Liver (tissue), 9 donors: Measurements from ENCODE around the gene APPL2. TPM values are rescaled to one million over a fixed set of nuclear protein-coding genes. Genes with fewer than 3 reads are reported as not detected.

ENCODE experiments used
- DNase-seq: peaks from one replicate; pipeline ENCODE4 v3.0.0-alpha.2; 2017; ENCODE audit warnings: low spot score
- H3K27ac ChIP-seq, 2 donors: one replicate each; pipeline ENCODE4 v1.7.0; 2013; ENCODE audit warnings: inconsistent platforms in 2 of 2, low read length in 2 of 2, control low read depth in 1 of 2, low read depth in 1 of 2, mild to moderate bottlenecking in 1 of 2
- H3K27me3 ChIP-seq, 4 donors: one replicate each; pipeline versions ENCODE4 v1.6.1 to v1.7.0; 2013; ENCODE audit warnings: low read length in 3 of 4, inconsistent platforms in 1 of 4, mild to moderate bottlenecking in 1 of 4, moderate library complexity in 1 of 4; ENCODE audit not compliant: control insufficient read depth in 4 of 4, insufficient read depth in 4 of 4
- H3K36me3 ChIP-seq, 4 donors: one replicate each; pipeline versions ENCODE4 v1.6.1 to v1.7.0; 2013; ENCODE audit warnings: low read length in 3 of 4, mild to moderate bottlenecking in 3 of 4, low read depth in 1 of 4, moderate library complexity in 1 of 4; ENCODE audit not compliant: control insufficient read depth in 4 of 4, insufficient read depth in 3 of 4
- H3K4me1 ChIP-seq, 4 donors: one replicate each; pipeline versions ENCODE4 v1.6.1 to v1.7.0; 2013; ENCODE audit warnings: low read length in 3 of 4, mild to moderate bottlenecking in 3 of 4, moderate library complexity in 1 of 4; ENCODE audit not compliant: control insufficient read depth in 4 of 4, insufficient read depth in 4 of 4
- H3K4me3 ChIP-seq, 3 donors: one replicate each; pipeline versions ENCODE4 v1.6.1 to v1.7.0; 2013; ENCODE audit warnings: low read length in 3 of 3, control low read depth in 1 of 3, low read depth in 1 of 3, mild to moderate bottlenecking in 1 of 3
- H3K9ac ChIP-seq, 2 donors: one replicate each; pipeline ENCODE4 v1.7.0; 2013; ENCODE audit warnings: low read length in 2 of 2, mild to moderate bottlenecking in 2 of 2, moderate library complexity in 2 of 2, control low read depth in 1 of 2, low read depth in 1 of 2
- H3K9me3 ChIP-seq, 4 donors: one replicate each; pipeline versions ENCODE4 v1.6.1 to v1.7.0; 2013; ENCODE audit warnings: low read length in 3 of 4; ENCODE audit not compliant: control insufficient read depth in 4 of 4
- ATF3 ChIP-seq: IDR thresholded peaks from 2 replicates; pipeline ENCODE4 v1.6.1; 2016; ENCODE audit warnings: antibody characterized with exemption
- CTCF ChIP-seq: fragments of 150-350 bp; IDR thresholded peaks from 2 replicates; pipeline ENCODE4 v1.5.1; 2017; ENCODE audit warnings: improper control_type of control experiment, low read depth, low read length; ENCODE audit not compliant: missing input control
- EGR1 ChIP-seq, 2 donors: IDR thresholded peaks; 2 replicates each; pipeline ENCODE4 v1.6.1; 2016 to 2018; ENCODE audit warnings: antibody characterized with exemption in 2 of 2, low read depth in 2 of 2
- FOXA1 ChIP-seq: IDR thresholded peaks from 2 replicates; pipeline ENCODE4 v1.6.1; 2016; ENCODE audit warnings: antibody characterized with exemption
- FOXA2 ChIP-seq: IDR thresholded peaks from 2 replicates; pipeline ENCODE4 v1.6.1; 2016; ENCODE audit warnings: antibody characterized with exemption
- GABPA ChIP-seq, 2 donors: IDR thresholded peaks in 1 of 2; conservative IDR thresholded peaks in 1 of 2; 2 replicates each; pipeline ENCODE4 v1.6.1; 2016; ENCODE audit warnings: antibody characterized with exemption in 2 of 2, mild to moderate bottlenecking in 1 of 2, moderate library complexity in 1 of 2
- HNF4A ChIP-seq, 2 donors: conservative IDR thresholded peaks; 2 replicates each; pipeline ENCODE4 v1.6.1; 2016; ENCODE audit warnings: antibody characterized with exemption in 2 of 2, mild to moderate bottlenecking in 2 of 2
- HNF4G ChIP-seq: IDR thresholded peaks from 2 replicates; pipeline ENCODE4 v1.6.1; 2016; ENCODE audit warnings: antibody characterized with exemption
- JUND ChIP-seq, 2 donors: IDR thresholded peaks; 2 replicates each; pipeline ENCODE4 v1.6.1; 2016; ENCODE audit warnings: antibody characterized with exemption in 2 of 2
- MAX ChIP-seq: IDR thresholded peaks from 2 replicates; pipeline ENCODE4 v1.6.1; 2016; ENCODE audit warnings: antibody characterized with exemption
- NR2F2 ChIP-seq: IDR thresholded peaks from 2 replicates; pipeline ENCODE4 v1.6.1; 2016; ENCODE audit warnings: antibody characterized with exemption
- RAD21 ChIP-seq, 2 donors: IDR thresholded peaks; 2 replicates each; pipeline ENCODE4 v1.6.1; 2016; ENCODE audit warnings: antibody characterized with exemption in 2 of 2, mild to moderate bottlenecking in 2 of 2
- REST ChIP-seq: IDR thresholded peaks from 2 replicates; pipeline ENCODE4 v1.6.1; 2016; ENCODE audit warnings: antibody characterized with exemption, mild to moderate bottlenecking
- RXRA ChIP-seq, 2 donors: IDR thresholded peaks; 2 replicates each; pipeline ENCODE4 v1.6.1; 2017 to 2018; ENCODE audit warnings: antibody characterized with exemption in 2 of 2, mild to moderate bottlenecking in 1 of 2
- SP1 ChIP-seq: IDR thresholded peaks from 2 replicates; pipeline ENCODE4 v1.6.1; 2018; ENCODE audit warnings: antibody characterized with exemption, mild to moderate bottlenecking
- TAF1 ChIP-seq: conservative IDR thresholded peaks from 2 replicates; pipeline ENCODE4 v1.6.1; 2016; ENCODE audit warnings: antibody characterized with exemption, mild to moderate bottlenecking
- YY1 ChIP-seq: IDR thresholded peaks from 2 replicates; pipeline ENCODE4 v1.6.1; 2016; ENCODE audit warnings: antibody characterized with exemption, mild to moderate bottlenecking
- ZBTB33 ChIP-seq: IDR thresholded peaks from 2 replicates; pipeline ENCODE4 v1.6.1; 2016; ENCODE audit warnings: antibody characterized with exemption
- WGBS: extraction: QIAGEN DNeasy Blood & Tissue Kit; methylation state at CpG from one replicate; pipeline ENCODE4 v1.1.7; 2013; 5-methylcytosine and 5-hydroxymethylcytosine counted together
- polyA plus RNA-seq, 2 donors: library from polyadenylated mRNA; stranded (reverse) in 1 of 2; unstranded in 1 of 2; fragments of 200-250 nt in 1 of 2; fragments of >200 nt in 1 of 2; fragmentation: Nextera tagmentation in 1 of 2; extraction: Ambion mirVana in 1 of 2; gene quantifications; one replicate each; pipeline versions ENCODE4 v1.2.1 to v1.2.3, GENCODE V29; 2013 to 2015
- total RNA-seq, 2 donors: library from RNA; depleted of rRNA; stranded (reverse); fragments of >200 nt; gene quantifications; one replicate each; pipeline ENCODE4 v1.2.3, GENCODE V29; 2014
- donor health status: healthy.
- donor health status: healthy.
- donor health status: healthy.
- donor health status: healthy.
- donor health status: healthy.

APPL2 gene
- total and polyA plus RNA-seq, 4 donors = 7.1 to 21.2 (median 12.7) TPM

GRCh38 chr12:105194947-105195346 lies 41.0 kb downstream of the APPL2 start (continued):
- TF ChIP-seq REST (no peak), HNF4A (conservative IDR thresholded peaks at IDR 0.05) (peak; percentile 52 to 56), SP1 (peak; percentile 78), ATF3 (no peak), TAF1 (no peak)

GRCh38 chr12:105192624-105193225 lies 43.2 kb downstream of the APPL2 start:
- 46% methylated on average over 1 of the region's 1 CpG for WGBS
- H3K4me3 ChIP-seq = no peak overlapping the region
- DNase-seq = no peak
- TF ChIP-seq NR2F2 (no peak), RXRA (IDR thresholded peaks at IDR 0.05) (no peak), MAX (no peak), JUND (IDR thresholded peaks at IDR 0.05) (no peak), EGR1 (IDR thresholded peaks at IDR 0.05; ENCODE audit: low read depth in 2 of 2) (no peak), REST (no peak), CTCF (no peak), RAD21 (IDR thresholded peaks at IDR 0.05) (no peak), ZBTB33 (no peak), TAF1 (no peak), FOXA2 (no peak), GABPA (IDR thresholded peaks at IDR 0.05 in 1 of 2, conservative IDR thresholded peaks at IDR 0.05 in 1 of 2) (no peak), HNF4G (no peak), FOXA1 (no peak), YY1 (no peak)
- H3K27me3 ChIP-seq = no peaks in the 10 kb centered on the region
- H3K9me3 ChIP-seq = no peaks in the 10 kb centered on the region
- no peak overlapping the region for H3K9ac ChIP-seq
- no peak overlapping the region for H3K27ac ChIP-seq
- H3K4me1 ChIP-seq = peaks cover 0 to 12% (median 4%) of the 10 kb centered on the region in 4 donors
- H3K36me3 ChIP-seq = peaks cover 2 to 35% (median 27%) of the 10 kb centered on the region in 4 donors
